ENCODE measurements around the gene UBE2QL1. TPM values are rescaled to one million over a fixed set of nuclear protein-coding genes. Genes with fewer than 3 reads are reported as not detected.
A peak's percentile ranks its signal among the peaks of the same experiment; 100 is the strongest.
"Not testable (repeated sequence)": the region's sequence is repeated elsewhere in the genome, so short reads cannot be mapped to it uniquely, and the experiment has no call there.

UBE2QL1 gene
- total RNA-seq, 1 donor from 2014 or later = not detected

GRCh38 chr5:6505416-6505755 lies 56.7 kb downstream of the UBE2QL1 start:
- TF ChIP-seq, protein P1, sequence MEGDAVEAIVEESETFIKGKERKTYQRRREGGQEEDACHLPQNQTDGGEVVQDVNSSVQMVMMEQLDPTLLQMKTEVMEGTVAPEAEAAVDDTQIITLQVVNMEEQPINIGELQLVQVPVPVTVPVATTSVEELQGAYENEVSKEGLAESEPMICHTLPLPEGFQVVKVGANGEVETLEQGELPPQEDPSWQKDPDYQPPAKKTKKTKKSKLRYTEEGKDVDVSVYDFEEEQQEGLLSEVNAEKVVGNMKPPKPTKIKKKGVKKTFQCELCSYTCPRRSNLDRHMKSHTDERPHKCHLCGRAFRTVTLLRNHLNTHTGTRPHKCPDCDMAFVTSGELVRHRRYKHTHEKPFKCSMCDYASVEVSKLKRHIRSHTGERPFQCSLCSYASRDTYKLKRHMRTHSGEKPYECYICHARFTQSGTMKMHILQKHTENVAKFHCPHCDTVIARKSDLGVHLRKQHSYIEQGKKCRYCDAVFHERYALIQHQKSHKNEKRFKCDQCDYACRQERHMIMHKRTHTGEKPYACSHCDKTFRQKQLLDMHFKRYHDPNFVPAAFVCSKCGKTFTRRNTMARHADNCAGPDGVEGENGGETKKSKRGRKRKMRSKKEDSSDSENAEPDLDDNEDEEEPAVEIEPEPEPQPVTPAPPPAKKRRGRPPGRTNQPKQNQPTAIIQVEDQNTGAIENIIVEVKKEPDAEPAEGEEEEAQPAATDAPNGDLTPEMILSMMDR (IDR thresholded peaks at IDR 0.05; ENCODE audit: insufficient read depth, low read length, severe bottlenecking) = no peak
- FAIRE-seq = no peak
- Histone ChIP-seq H3K36me3 (ENCODE audit: control insufficient read depth, insufficient read depth, low read length) (no peaks in the 10 kb centered on the region), H3K27me3 (ENCODE audit: control insufficient read depth, insufficient read depth, low read length) (no peaks in the 10 kb centered on the region), H3K4me3 (ENCODE audit: low read depth, low read length) (no peak overlapping the region)
- DNase-seq (ENCODE audit: low read depth) = no peak

GRCh38 chr5:6505783-6506557 lies 57.3 kb downstream of the UBE2QL1 start:
- FAIRE-seq (no peak), DNase-seq (ENCODE audit: low read depth) (no peak)
- Histone ChIP-seq H3K4me3 (ENCODE audit: low read depth, low read length) (no peak overlapping the region), H3K36me3 (ENCODE audit: control insufficient read depth, insufficient read depth, low read length) (no peaks in the 10 kb centered on the region), H3K27me3 (ENCODE audit: control insufficient read depth, insufficient read depth, low read length) (no peaks in the 10 kb centered on the region)
- TF ChIP-seq, protein P1 (IDR thresholded peaks at IDR 0.05; ENCODE audit: insufficient read depth, low read length, severe bottlenecking) = no peak

- no peaks in the 10 kb centered on the region for H3K36me3 ChIP-seq (ENCODE audit: control insufficient read depth, insufficient read depth, low read length)
- H3K4me3 ChIP-seq (ENCODE audit: low read depth, low read length) = no peak overlapping the region
- TF ChIP-seq, protein P1 (IDR thresholded peaks at IDR 0.05; ENCODE audit: insufficient read depth, low read length, severe bottlenecking) = no peak
- FAIRE-seq = no peak
- no peaks in the 10 kb centered on the region for H3K27me3 ChIP-seq (ENCODE audit: control insufficient read depth, insufficient read depth, low read length)
- DNase-seq (ENCODE audit: low read depth) = no peak
Measured at GRCh38 chr5:6506611-6507010, 58.0 kb downstream of the UBE2QL1 start.

DNA sequence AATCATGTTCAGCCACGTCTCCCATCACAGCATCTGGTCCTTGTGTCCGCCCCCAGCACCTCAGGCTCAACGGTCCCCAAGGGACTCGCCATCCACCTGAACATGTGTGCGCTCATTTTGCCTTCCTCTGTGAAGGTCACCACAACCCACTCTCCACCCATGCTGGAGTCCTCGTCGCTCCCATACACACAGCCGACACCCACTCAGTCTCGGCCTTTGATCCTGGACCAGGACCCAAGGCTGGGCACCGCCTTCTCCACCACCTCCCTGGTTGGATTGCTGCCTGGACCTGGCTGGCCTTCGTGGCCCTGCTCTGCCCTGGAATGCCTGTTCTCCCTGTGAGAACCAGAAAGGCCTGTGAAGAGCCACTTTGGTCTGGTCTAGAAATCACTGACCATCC lies 60.3 kb downstream of the UBE2QL1 start:
- H3K27me3 ChIP-seq (ENCODE audit: control insufficient read depth, insufficient read depth, low read length) = no peaks in the 10 kb centered on the region
- H3K36me3 ChIP-seq (ENCODE audit: control insufficient read depth, insufficient read depth, low read length) = no peaks in the 10 kb centered on the region
- no peak for FAIRE-seq
- no peak for DNase-seq (ENCODE audit: low read depth)
- TF ChIP-seq, protein P1 (IDR thresholded peaks at IDR 0.05; ENCODE audit: insufficient read depth, low read length, severe bottlenecking) = no peak
- H3K4me3 ChIP-seq (ENCODE audit: low read depth, low read length) = no peak overlapping the region

DNA sequence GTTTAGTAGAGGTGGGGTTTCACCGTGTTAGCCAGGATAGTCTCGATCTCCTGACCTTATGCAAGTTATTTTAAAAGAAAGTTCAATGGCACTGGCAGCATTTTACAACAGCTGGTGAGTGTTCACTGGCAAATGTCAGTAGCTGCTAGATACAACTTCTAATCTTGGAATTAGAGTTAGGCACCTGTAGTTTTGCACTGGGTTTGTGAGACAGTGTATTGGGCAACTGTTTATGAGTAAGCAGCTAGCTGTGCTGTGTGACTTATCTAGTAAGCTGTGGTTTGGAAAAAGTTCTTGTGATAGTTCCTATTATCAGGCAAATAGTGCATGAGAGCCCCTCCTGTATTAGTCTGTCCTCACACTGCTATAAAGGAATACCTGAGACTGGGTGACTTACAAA lies 61.5 kb downstream of the UBE2QL1 start:
- DNase-seq (ENCODE audit: low read depth) = peak; percentile 38
- H3K27me3 ChIP-seq (ENCODE audit: control insufficient read depth, insufficient read depth, low read length) = no peaks in the 10 kb centered on the region
- TF ChIP-seq, protein P1 (IDR thresholded peaks at IDR 0.05; ENCODE audit: insufficient read depth, low read length, severe bottlenecking) = no peak
- no peak overlapping the region for H3K4me3 ChIP-seq (ENCODE audit: low read depth, low read length)
- H3K36me3 ChIP-seq (ENCODE audit: control insufficient read depth, insufficient read depth, low read length) = no peaks in the 10 kb centered on the region
- no peak for FAIRE-seq

- Histone ChIP-seq H3K4me3 (ENCODE audit: low read depth, low read length) (no peak overlapping the region), H3K27me3 (ENCODE audit: control insufficient read depth, insufficient read depth, low read length) (no peaks in the 10 kb centered on the region), H3K36me3 (ENCODE audit: control insufficient read depth, insufficient read depth, low read length) (no peaks in the 10 kb centered on the region)
- FAIRE-seq = no peak
- TF ChIP-seq, protein P1 (IDR thresholded peaks at IDR 0.05; ENCODE audit: insufficient read depth, low read length, severe bottlenecking) = no peak
- DNase-seq (ENCODE audit: low read depth) = no peak
Measured at GRCh38 chr5:6510973-6511372, 62.3 kb downstream of the UBE2QL1 start.

GRCh38 chr5:6515812-6516211 lies 67.2 kb downstream of the UBE2QL1 start:
- not testable (repeated sequence) for DNase-seq (ENCODE audit: low read depth); FAIRE-seq; H3K4me3 ChIP-seq (ENCODE audit: low read depth, low read length); H3K27me3 ChIP-seq (ENCODE audit: control insufficient read depth, insufficient read depth, low read length); H3K36me3 ChIP-seq (ENCODE audit: control insufficient read depth, insufficient read depth, low read length)

Data from bronchial epithelial cell (primary cell).